ENCODE measurements around the gene TPT1. TPM values are rescaled to one million over a fixed set of nuclear protein-coding genes. Genes with fewer than 3 reads are reported as not detected.

The TPT1 gene
- total and polyA plus RNA-seq, 12 donors = 3,297 to 6,104 (median 3,852) TPM

DNA sequence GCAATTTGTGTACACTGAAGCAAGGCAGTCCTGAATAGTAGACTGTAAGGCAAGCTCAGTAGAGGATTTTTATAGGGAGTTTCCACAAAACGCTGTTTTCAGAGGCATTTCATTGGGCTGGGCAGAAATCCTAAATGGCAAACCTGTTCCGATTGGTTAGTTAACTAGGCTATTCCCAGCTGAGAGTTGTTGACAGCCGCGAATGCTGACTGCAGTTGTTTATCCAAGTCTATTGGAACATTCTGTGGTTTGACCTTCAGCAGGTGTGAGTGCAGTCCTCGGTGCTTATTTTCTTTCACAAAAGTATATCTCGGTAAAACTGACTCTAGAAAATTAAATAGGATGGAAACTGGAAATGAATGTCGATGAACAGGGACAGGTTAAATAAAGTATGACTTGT is 45.4 kb downstream of the TPT1 start:
- Histone ChIP-seq H3K36me3 (peaks cover 0 to 6% (median 0%) of the 10 kb centered on the region in 9 donors), H3K4me3 (no peak overlapping the region), H3K27ac (no peak overlapping the region), H3K27me3 (peaks cover 0 to 3% (median 0%) of the 10 kb centered on the region in 7 donors), H3K9me3 (no peaks in the 10 kb centered on the region), H3K4me1 (peaks cover 0 to 23% (median 0%) of the 10 kb centered on the region in 9 donors)
- DNase-seq = peak in 1 of 2 donors; percentile 23
- 44 to 61% methylated on average over 7 of the region's 7 CpGs for WGBS, 2 donors
- TF ChIP-seq, protein P1, sequence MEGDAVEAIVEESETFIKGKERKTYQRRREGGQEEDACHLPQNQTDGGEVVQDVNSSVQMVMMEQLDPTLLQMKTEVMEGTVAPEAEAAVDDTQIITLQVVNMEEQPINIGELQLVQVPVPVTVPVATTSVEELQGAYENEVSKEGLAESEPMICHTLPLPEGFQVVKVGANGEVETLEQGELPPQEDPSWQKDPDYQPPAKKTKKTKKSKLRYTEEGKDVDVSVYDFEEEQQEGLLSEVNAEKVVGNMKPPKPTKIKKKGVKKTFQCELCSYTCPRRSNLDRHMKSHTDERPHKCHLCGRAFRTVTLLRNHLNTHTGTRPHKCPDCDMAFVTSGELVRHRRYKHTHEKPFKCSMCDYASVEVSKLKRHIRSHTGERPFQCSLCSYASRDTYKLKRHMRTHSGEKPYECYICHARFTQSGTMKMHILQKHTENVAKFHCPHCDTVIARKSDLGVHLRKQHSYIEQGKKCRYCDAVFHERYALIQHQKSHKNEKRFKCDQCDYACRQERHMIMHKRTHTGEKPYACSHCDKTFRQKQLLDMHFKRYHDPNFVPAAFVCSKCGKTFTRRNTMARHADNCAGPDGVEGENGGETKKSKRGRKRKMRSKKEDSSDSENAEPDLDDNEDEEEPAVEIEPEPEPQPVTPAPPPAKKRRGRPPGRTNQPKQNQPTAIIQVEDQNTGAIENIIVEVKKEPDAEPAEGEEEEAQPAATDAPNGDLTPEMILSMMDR (IDR thresholded peaks at IDR 0.05) = no peak
- intact Hi-C loops (cut with DNase I) = no loop called here
- ATAC-seq = peak in 5 of 8 donors; percentile 36 to 88 (median 53)

DNA sequence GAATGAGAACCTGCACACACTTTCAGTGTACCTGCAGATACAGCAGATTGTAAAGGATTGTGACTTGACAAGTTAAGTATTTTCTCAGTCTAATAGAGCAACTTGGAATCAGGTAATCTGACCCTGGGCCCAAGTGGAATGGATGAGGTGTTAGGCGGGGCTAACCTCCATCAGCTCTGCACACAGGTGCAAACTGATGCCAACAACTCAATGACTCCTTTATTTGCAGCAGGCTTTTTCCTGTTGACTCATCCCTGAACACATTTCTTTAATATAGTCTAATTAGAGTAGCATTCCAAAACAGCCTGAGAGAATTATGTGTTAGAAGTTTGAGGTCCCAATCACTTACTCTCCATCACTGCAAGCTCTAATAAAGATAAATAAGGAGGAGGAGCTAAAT is 48.8 kb downstream of the TPT1 start:
- intact Hi-C loops (cut with DNase I) = no loop called here
- H3K27me3 ChIP-seq = no peaks in the 10 kb centered on the region
- TF ChIP-seq, protein P1 (IDR thresholded peaks at IDR 0.05) = no peak
- ATAC-seq (no peak), DNase-seq (no peak)
- WGBS, 2 donors = 97 to 100% methylated on average over 1 of the region's 1 CpG
- H3K9me3 ChIP-seq = no peaks in the 10 kb centered on the region
- H3K4me1 ChIP-seq = peaks cover 0 to 11% (median 0%) of the 10 kb centered on the region in 9 donors
- no peak overlapping the region for H3K27ac ChIP-seq
- no peak overlapping the region for H3K4me3 ChIP-seq
- peaks cover 0 to 18% (median 3%) of the 10 kb centered on the region in 9 donors for H3K36me3 ChIP-seq

DNA sequence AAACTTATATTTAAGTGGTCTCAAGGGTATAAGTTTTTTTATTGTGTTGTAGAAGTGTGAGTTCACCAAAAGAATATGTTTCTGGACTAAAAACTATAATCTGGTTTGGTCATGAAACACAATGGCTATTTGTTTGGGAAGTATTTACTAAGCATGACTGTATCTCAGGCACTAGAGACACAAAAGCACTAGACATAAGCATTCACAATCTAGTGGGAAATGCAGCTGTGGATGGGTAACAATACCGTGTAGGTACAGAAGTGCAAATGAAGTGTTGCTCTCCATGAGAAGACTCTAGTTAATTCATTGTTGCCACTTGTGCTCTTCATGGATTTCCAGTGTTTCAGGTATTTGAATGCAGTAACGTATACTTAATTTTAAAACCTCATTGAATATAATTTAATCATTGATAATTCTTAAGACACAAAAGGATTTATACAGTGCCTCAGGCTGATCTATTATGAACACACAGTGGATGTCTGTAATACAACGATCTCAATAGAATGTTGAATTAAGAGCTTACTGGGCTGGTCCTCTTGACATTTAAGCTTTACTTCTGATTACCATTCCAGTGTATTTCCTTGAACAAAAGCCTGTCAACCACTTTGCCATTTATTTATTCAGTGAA is 50.9 kb downstream of the TPT1 start:
- no peaks in the 10 kb centered on the region for H3K4me1 ChIP-seq
- ATAC-seq = no peak
- H3K36me3 ChIP-seq = peaks cover 0 to 35% (median 16%) of the 10 kb centered on the region in 9 donors
- whole genome bisulfite sequencing, 2 donors = 88 to 93% methylated on average over 3 of the region's 3 CpGs
- TF ChIP-seq, protein P1 (IDR thresholded peaks at IDR 0.05) = no peak
- no peak overlapping the region for H3K4me3 ChIP-seq
- H3K27me3 ChIP-seq = no peaks in the 10 kb centered on the region
- H3K27ac ChIP-seq = no peak overlapping the region
- no peaks in the 10 kb centered on the region for H3K9me3 ChIP-seq
- DNase-seq = no peak
- intact Hi-C loops (cut with DNase I) = no loop called here

Other genes starting within 250 kb of the TPT1 start
- gene GTF2F2, start 220.7 kb downstream of the TPT1 start, total RNA-seq = 10 to 100 TPM; 17.3 to 24.9 (median 21.5) TPM
- 10 to 100 TPM; 15.8 to 16.9 TPM for gene GTF2F2, start 220.7 kb downstream of the TPT1 start, polyA plus RNA-seq
- gene KCTD4, start 140.1 kb downstream of the TPT1 start, total RNA-seq = under 1 TPM in 1 of 10 donors, not detected in 9; 0.16 TPM
- gene KCTD4, start 140.1 kb downstream of the TPT1 start, polyA plus RNA-seq = under 1 TPM; 0.01 to 0.15 TPM
- gene SLC25A30, start 77.2 kb upstream of the TPT1 start, total RNA-seq = 100 to 1,000 TPM in 9 of 10 donors, 10 to 100 TPM in 1; 83.9 to 280 (median 159) TPM
- gene SLC25A30, start 77.2 kb upstream of the TPT1 start, polyA plus RNA-seq = 10 to 100 TPM in 1 of 2 donors, 1 to 10 TPM in 1; 9.3 to 36.6 TPM
- 10 to 100 TPM; 12.3 to 18.0 (median 15.8) TPM for gene COG3, start 123.8 kb upstream of the TPT1 start, total RNA-seq
- gene COG3, start 123.8 kb upstream of the TPT1 start, polyA plus RNA-seq = 10 to 100 TPM in 1 of 2 donors, 1 to 10 TPM in 1; 9.9 to 14.6 TPM

Measured in heart right ventricle (tissue), 16 donors.